Stimulated activated CD8-positive, alpha-beta memory T cell treated with anti-CD3 and anti-CD28 coated beads, Interleukin-7, amount 100 ng/mL, for 4 hours (primary cell): ENCODE data around the gene NUP50.

Experiments used
- DNase-seq, 2 donors: peaks; one replicate each; pipeline ENCODE4 v3.0.0-alpha.2; 2020; ENCODE audit warnings: low read depth in 2 of 2

The NUP50 gene

GRCh38 chr22:45196308-45196707 lies 32.6 kb downstream of the NUP50 start:
- DNase-seq, result no peak

GRCh38 chr22:45196926-45197605 lies 33.3 kb downstream of the NUP50 start:
- DNase-seq, result no peak

GRCh38 chr22:45197606-45198462 lies 34.1 kb downstream of the NUP50 start:
- no peak for DNase-seq

- no peak for DNase-seq
These were observed 34.7 kb downstream of the NUP50 start for GRCh38 chr22:45198463-45198795.

GRCh38 chr22:45199723-45200122 lies 36.0 kb downstream of the NUP50 start:
- no peak for DNase-seq

GRCh38 chr22:45200230-45200629 lies 36.5 kb downstream of the NUP50 start:
- no peak for DNase-seq

GRCh38 chr22:45200860-45201511 lies 37.3 kb downstream of the NUP50 start:
- no peak for DNase-seq

- no peak for DNase-seq
These were observed 38.1 kb downstream of the NUP50 start for GRCh38 chr22:45201678-45202332.

- DNase-seq, result no peak
These were observed 38.8 kb downstream of the NUP50 start for GRCh38 chr22:45202333-45203149.

- no peak for DNase-seq
These were observed 39.6 kb downstream of the NUP50 start for GRCh38 chr22:45203150-45203951.

- DNase-seq, result no peak
These were observed 40.5 kb downstream of the NUP50 start for GRCh38 chr22:45204241-45204640.

GRCh38 chr22:45204819-45205218 lies 41.1 kb downstream of the NUP50 start:
- no peak for DNase-seq

- no peak for DNase-seq
These were observed 41.7 kb downstream of the NUP50 start for GRCh38 chr22:45205276-45205925.

GRCh38 chr22:45206233-45206632 lies 42.5 kb downstream of the NUP50 start:
- DNase-seq, result no peak

GRCh38 chr22:45207533-45207932 lies 43.8 kb downstream of the NUP50 start:
- DNase-seq, result no peak

GRCh38 chr22:45207981-45208664 lies 44.4 kb downstream of the NUP50 start:
- DNase-seq, result no peak

GRCh38 chr22:45208696-45208992 lies 44.9 kb downstream of the NUP50 start:
- no peak for DNase-seq

GRCh38 chr22:45208993-45209838 lies 45.5 kb downstream of the NUP50 start:
- DNase-seq, result no peak

GRCh38 chr22:45210174-45210573 lies 46.4 kb downstream of the NUP50 start:
- no peak for DNase-seq
